Skeletal muscle tissue (tissue), 4 donors: ENCODE results near the gene ECE2. TPM values are rescaled to one million over a fixed set of nuclear protein-coding genes. Genes with fewer than 3 reads are reported as not detected.
A peak's percentile ranks its signal among the peaks of the same experiment; 100 is the strongest.

Experiments
- H3K27ac ChIP-seq: one replicate; pipeline ENCODE4 v1.7.0; 2013; ENCODE audit warnings: mild to moderate bottlenecking, low read depth, low read length, inconsistent platforms
- H3K27me3 ChIP-seq, 3 donors: one replicate each; pipeline ENCODE4 v1.7.0; 2013; ENCODE audit warnings: low read length in 3 of 3; ENCODE audit not compliant: control insufficient read depth in 3 of 3, insufficient read depth in 3 of 3
- H3K36me3 ChIP-seq, 3 donors: one replicate each; pipeline ENCODE4 v1.7.0; 2013; ENCODE audit warnings: low read length in 3 of 3; ENCODE audit not compliant: control insufficient read depth in 3 of 3, insufficient read depth in 3 of 3
- H3K4me1 ChIP-seq, 3 donors: one replicate each; pipeline ENCODE4 v1.7.0; 2013; ENCODE audit warnings: low read length in 3 of 3, mild to moderate bottlenecking in 3 of 3; ENCODE audit not compliant: control insufficient read depth in 3 of 3, insufficient read depth in 3 of 3
- H3K4me3 ChIP-seq, 3 donors: one replicate each; pipeline ENCODE4 v1.7.0; 2013; ENCODE audit warnings: low read length in 3 of 3
- H3K9ac ChIP-seq, 3 donors: one replicate each; pipeline ENCODE4 v1.7.0; 2013; ENCODE audit warnings: low read length in 3 of 3, mild to moderate bottlenecking in 3 of 3, moderate library complexity in 2 of 3, low read depth in 1 of 3
- H3K9me3 ChIP-seq, 3 donors: one replicate each; pipeline ENCODE4 v1.7.0; 2013; ENCODE audit warnings: low read length in 3 of 3; ENCODE audit not compliant: control insufficient read depth in 3 of 3
- total RNA-seq: library from RNA; depleted of rRNA; stranded (reverse); fragments of >200 nt; gene quantifications from one replicate; pipeline ENCODE4 v1.2.3, GENCODE V29; 2014
- donor health status: Osteomylitis.

The ECE2 gene
- not detected for total RNA-seq

DNA sequence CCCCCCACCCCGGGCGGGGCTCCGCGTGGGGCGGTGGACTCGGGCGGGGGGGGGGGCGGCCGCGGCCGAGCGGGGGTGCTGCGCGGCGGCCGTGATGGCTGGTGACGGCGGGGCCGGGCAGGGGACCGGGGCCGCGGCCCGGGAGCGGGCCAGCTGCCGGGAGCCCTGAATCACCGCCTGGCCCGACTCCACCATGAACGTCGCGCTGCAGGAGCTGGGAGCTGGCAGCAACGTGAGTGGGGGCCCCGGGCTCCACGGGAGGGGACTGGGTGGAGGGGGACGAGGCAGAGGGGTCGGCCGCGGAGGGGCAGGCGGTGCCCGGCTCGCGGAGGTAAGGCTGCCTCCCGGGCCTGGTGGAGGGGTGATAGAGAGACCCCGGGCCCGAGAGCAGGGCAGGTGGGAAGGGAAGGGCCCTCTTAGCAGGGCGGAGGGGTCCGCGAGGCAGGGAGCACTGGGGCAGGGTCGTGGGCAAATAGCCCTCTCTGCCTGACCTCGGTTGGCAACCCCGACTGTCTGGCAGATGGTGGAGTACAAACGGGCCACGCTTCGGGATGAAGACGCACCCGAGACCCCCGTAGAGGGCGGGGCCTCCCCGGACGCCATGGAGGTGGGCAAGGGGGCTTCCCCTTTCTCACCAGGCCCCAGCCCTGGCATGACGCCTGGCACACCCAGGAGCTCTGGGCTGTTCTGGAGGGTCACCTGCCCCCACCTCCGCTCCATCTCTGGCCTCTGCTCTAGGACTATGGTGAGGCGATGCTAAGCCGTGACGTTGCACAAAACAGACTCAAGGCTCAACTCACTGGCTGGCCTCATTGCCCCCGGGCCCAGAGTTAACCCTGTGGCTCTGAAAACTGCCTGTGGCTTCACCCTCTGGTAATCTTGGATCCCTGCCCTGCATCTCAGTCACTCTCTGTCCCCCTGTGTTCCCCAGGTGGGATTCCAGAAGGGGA lies at the start of gene ECE2:
Gene ECE2, plus strand, starts transcription at position 62 of the 950 bp plus-strand sequence. Its CDS starts 132 bp downstream, at position 194.
- no peaks in the 10 kb centered on the region for H3K36me3 ChIP-seq
- peaks cover 0 to 2% (median 0%) of the 10 kb centered on the region in 3 donors for H3K4me1 ChIP-seq
- peak within 1 kb of the TSS in 1 of 3 donors; percentile 29 for H3K4me3 ChIP-seq
- H3K9me3 ChIP-seq, result no peaks in the 10 kb centered on the region
- H3K9ac ChIP-seq, result peak within 1 kb of the TSS in 1 of 3 donors; percentile 51
- peaks cover 26 to 40% (median 30%) of the 10 kb centered on the region in 3 donors for H3K27me3 ChIP-seq
- H3K27ac ChIP-seq, result no peak within 1 kb of the TSS

DNA sequence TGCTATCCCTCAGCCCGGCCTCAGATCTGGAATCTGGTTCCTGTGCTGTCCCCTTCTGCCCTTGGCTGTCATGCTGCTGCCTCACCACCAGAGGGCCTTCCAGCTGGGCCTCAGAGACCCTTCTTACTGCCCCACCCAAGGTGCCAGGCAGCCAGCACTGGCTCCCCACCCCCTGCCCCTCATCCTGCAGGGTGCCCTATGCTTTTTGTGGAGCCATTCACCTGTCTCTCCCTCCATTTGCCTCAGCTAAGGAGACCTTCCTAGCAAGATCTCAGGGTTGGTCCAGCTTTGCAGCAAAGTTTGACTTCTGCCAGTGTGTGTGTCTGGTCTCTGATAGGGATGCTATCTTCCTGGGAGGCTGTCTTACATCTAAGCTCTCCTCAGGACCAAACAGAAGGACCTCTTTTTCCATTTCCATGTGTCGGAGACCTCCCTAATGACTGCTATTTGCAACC lies 48.3 kb upstream of the ECE2 start:
- Histone ChIP-seq H3K9ac (no peak overlapping the region), H3K4me1 (peaks cover 5 to 10% (median 10%) of the 10 kb centered on the region in 3 donors), H3K27me3 (peaks cover 36 to 49% (median 46%) of the 10 kb centered on the region in 3 donors), H3K36me3 (no peaks in the 10 kb centered on the region), H3K9me3 (no peaks in the 10 kb centered on the region), H3K27ac (no peak overlapping the region), H3K4me3 (no peak overlapping the region)

DNA sequence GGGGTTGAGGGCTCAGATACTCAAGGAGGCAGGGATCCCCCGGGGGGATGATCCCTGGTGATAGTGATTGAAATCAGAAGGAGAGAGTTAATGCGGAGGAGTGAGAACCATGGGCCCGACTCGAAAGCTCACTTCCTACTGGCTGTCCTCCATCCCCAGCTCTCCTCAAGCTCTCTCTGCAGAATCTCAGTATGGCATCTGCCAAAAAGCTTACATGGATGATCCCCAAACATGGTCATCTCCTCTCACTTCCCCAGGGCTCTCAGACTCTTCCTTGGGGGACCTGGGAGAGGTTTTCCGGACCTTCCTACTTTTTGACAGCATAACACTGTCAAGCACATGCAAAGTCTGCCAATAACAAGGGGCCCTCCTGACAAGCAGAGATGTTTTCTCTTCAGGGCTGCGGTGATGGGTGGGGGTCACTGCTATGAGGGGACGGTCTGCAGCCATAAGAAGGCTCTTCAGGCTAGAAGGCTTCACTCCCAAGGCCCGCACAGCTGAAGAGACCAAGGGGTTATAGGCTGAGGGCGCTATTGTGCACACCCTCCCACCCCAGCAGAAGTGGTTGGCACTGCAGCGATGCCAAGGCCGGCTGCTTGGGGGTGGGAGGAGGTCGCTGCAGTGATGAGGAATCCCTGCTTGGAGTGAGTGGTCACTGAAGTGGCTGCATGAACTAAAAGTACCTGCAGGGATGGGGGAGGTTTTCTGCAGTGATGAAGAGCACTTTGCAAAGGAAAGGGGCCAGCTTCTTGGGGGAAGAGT lies 47.3 kb upstream of the ECE2 start:
- peaks cover 46 to 59% (median 54%) of the 10 kb centered on the region in 3 donors for H3K27me3 ChIP-seq
- H3K4me1 ChIP-seq, result peaks cover 5 to 10% (median 10%) of the 10 kb centered on the region in 3 donors
- no peak overlapping the region for H3K27ac ChIP-seq
- no peaks in the 10 kb centered on the region for H3K36me3 ChIP-seq
- no peak overlapping the region for H3K4me3 ChIP-seq
- H3K9ac ChIP-seq, result no peak overlapping the region
- H3K9me3 ChIP-seq, result no peaks in the 10 kb centered on the region

DNA sequence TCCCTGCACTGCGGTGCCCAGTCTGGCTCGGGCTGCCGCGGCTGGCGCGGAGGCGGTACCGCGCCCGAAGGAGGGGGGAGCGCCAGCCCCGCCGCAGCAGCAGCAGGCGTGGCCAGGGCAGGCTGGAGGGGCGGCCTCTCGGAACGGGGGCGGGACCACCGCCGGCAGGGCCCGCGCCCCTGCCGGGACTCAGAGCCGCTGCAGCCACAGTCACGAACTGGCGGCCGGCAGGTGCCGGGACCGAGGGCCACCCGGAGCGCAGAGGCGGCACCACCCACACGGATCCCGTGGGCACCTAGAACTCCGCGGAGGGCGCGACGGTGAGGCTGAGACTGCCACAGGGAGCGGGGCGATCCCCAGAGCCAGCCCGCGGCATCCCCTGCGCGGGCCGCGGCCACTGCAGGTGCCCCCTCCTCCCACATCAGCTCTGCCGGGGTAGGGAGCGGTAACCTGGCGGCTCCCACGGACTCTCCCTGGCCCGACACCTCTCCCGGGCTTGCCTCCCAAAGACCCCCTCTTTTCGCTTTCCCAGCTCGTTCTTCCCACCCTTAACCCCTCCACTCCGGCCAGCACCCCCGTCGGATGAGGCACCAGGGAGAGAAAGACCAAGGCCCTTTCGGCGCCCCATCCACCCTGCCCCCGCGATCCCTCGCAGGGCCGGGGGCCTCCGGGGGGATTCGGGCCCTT lies 46.3 kb upstream of the ECE2 start, which contains the start of gene VWA5B2:
Gene VWA5B2, plus strand, starts transcription at position 192 of the 687 bp plus-strand sequence. CDS start 944 bp downstream, outside the sequence.
- Histone ChIP-seq H3K4me3 (peak within 1 kb of the TSS; percentile 23 to 67 (median 66)), H3K36me3 (no peaks in the 10 kb centered on the region), H3K4me1 (peaks cover 5 to 10% (median 10%) of the 10 kb centered on the region in 3 donors), H3K27ac (no peak within 1 kb of the TSS), H3K9me3 (no peaks in the 10 kb centered on the region), H3K27me3 (peaks cover 47 to 61% (median 54%) of the 10 kb centered on the region in 3 donors), H3K9ac (peak within 1 kb of the TSS in 2 of 3 donors; percentile 32 to 45)

DNA sequence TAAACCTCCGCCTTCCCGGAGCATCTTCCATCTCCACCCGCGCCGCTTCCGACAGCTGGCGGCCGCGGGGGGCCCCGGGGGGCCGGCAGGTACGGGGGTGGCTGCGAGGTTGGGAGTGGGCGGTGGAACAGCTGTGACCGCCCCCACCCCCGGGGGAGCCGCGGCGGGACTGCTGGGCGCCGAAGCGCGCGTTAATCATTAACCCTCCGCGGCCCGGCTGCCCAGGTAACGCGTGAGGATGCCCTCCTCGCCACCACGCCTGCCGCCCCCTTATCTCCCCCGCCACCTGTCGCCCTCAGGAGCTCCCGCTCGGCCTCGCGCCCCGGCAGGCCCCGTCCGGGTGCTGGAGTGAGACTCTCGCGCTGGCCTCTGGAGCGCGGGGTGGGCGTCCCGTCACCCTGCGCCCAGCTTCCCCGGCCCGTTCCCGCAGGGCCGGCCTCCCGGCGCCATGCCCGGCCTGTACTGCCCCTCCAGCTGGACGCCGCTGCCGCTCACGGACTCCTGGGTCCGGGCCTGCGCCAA lies 45.7 kb upstream of the ECE2 start:
- Histone ChIP-seq H3K9me3 (no peaks in the 10 kb centered on the region), H3K4me1 (peaks cover 5 to 10% (median 10%) of the 10 kb centered on the region in 3 donors), H3K36me3 (no peaks in the 10 kb centered on the region), H3K4me3 (peak overlapping the region in 1 of 3 donors; percentile 32), H3K27me3 (peaks cover 47 to 61% (median 54%) of the 10 kb centered on the region in 3 donors), H3K9ac (peak overlapping the region in 1 of 3 donors; percentile 8), H3K27ac (no peak overlapping the region)

DNA sequence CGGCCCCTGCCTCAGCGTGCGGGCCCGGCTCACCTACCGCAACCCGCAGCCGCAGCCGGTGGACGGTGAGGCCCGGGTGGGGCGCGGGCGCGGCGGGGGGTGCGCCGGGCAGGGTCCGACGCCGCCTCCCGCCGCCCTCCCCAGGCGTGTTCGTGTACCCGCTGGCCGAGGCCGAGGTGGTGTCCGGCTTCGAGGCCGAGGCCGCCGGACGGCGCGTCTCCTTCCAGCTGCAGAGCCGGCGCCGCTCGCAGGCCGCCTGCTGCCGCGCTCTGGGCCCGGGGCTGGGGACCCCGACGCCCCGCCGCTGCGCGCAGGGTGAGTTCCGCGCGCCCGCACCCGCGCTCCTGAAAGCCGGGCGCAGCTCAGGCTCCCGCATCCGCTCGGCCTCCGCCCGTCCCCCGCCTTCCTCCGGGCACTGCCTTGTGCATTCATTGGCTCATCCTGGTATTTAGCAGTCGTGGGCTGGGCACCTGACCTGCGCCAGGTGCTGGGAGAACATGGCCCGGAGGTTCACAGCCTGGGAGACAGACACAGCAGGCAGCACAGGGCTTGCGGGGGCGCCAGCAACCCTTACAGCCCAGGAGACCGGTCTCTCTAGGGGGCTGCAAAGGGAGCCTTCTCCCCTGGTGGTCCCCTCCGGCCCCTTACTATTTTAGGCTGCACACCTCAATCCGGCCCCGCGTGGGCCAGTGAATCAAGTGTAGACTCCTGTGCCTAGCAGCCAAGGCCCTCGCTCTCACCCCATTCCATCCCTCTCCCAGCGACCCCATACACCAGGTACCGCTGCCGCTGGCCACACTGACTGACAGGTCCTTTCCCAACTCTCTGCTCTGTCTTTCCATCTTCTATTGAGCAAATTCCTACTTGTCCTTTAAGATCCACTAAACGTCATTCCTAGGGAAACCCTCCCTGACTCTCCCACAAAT lies 45.0 kb upstream of the ECE2 start:
- peaks cover 47 to 61% (median 54%) of the 10 kb centered on the region in 3 donors for H3K27me3 ChIP-seq

DNA sequence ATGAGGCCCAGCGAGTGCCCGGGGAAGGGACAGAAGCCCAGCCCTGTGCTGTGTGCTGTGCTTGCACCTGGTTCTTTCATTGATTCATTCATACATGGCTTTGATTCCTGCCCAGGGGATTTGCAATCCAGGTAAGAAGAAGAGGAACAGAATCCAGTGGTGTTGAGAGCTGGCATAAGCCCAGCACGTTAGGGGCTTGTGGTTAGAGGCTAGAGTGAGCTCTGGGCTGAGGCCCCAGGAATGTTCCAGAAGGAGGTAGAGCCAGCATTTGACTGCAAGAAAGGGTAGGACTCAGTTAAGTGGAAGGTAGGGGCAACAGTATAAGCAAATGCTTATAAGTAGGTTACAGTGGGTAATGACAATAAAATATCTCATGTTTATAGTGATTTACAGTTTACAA lies 44.2 kb upstream of the ECE2 start:
- H3K9ac ChIP-seq, result no peak overlapping the region
- H3K4me1 ChIP-seq, result peaks cover 5 to 10% (median 10%) of the 10 kb centered on the region in 3 donors
- no peak overlapping the region for H3K4me3 ChIP-seq
- H3K27me3 ChIP-seq, result peaks cover 49 to 66% (median 52%) of the 10 kb centered on the region in 3 donors
- no peaks in the 10 kb centered on the region for H3K9me3 ChIP-seq
- H3K27ac ChIP-seq, result no peak overlapping the region
- no peaks in the 10 kb centered on the region for H3K36me3 ChIP-seq

More for the DNA sequence above, 45.0 kb upstream of the ECE2 start:
- Histone ChIP-seq H3K36me3 (no peaks in the 10 kb centered on the region), H3K27ac (no peak overlapping the region), H3K9me3 (no peaks in the 10 kb centered on the region), H3K9ac (peak overlapping the region in 1 of 3 donors; percentile 8), H3K4me3 (no peak overlapping the region), H3K4me1 (peaks cover 5 to 10% (median 10%) of the 10 kb centered on the region in 3 donors)

DNA sequence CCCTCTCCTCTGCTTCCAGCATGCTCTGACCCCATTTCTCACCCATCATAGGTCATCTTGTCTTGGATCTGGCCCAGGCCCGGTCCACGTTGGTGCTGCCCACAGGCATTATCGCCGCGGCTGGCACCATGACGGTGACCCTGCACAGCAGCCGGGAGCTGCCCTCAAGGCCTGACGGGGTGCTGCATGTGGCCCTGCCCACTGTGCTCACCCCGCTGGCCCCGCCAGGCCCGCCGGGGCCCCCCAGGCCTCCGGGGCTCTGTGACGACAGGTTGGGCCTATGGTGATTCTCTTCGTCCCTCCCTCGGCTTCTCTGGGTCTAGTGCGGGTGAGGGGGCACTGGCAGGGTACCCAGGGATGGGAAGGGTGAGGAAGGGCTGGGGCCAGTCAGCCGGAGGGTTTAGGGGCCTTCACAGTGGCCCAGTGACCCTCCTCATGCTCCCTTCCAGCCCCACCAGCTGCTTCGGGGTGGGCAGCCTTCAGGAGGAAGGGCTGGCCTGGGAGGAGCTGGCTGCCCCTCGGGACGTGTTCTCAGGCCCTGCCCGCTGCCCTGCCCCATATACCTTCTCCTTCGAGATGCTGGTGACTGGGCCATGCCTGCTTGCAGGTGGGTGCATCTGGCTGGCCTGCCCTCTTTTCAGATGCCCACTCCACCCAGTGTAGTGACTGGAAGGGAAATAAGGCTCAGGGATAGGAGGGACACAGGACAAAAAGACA lies 42.5 kb upstream of the ECE2 start:
- Histone ChIP-seq H3K9ac (no peak overlapping the region), H3K36me3 (no peaks in the 10 kb centered on the region), H3K4me1 (peaks cover 5 to 10% (median 10%) of the 10 kb centered on the region in 3 donors), H3K27me3 (peaks cover 49 to 64% (median 50%) of the 10 kb centered on the region in 3 donors), H3K27ac (no peak overlapping the region), H3K4me3 (no peak overlapping the region), H3K9me3 (no peaks in the 10 kb centered on the region)
